ENCODE data around the gene CCDC190. TPM values are rescaled to one million over a fixed set of nuclear protein-coding genes. Genes with fewer than 3 reads are reported as not detected.

The CCDC190 gene
- polyA plus RNA-seq, 1 of the 3 experiments (the other 2 are of a cell fraction), result 0.21 TPM

DNA sequence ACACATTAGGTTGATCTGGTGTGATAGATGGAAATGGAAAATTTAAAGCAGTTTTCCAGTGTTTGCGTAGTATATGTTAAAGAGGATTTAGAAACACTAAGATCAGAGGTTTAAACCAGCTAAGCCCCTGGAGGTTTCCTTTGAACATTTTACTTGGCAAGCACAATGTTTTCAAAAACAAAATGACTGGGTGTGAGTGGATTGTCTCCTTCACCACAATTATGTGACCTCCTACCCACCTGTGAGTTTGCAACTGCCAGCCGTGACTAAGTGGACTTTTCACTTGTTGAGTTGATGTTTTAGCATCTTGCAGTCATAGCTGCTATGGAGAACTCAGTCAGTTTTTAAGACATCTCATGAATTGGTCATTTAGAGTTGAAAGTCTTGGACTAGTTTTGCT lies 4.7 kb downstream of the CCDC190 start:
- no peaks in the 10 kb centered on the region for H3K27me3 ChIP-seq (ENCODE audit: insufficient read depth)
- H3K79me2 ChIP-seq (ENCODE audit: insufficient read depth), result no peaks in the 10 kb centered on the region
- H4K20me1 ChIP-seq (ENCODE audit: insufficient read depth), result no peaks in the 10 kb centered on the region
- ChIA-PET POLR2A (no interaction called here), CTCF (interaction anchor here (1.4 to 4.7 kb wide), 3 partner anchors 8 to 459 kb away, joined by 3 to 39 read pairs (median 10); no protein-coding TSS in a partner anchor)
- H3K9me2 ChIP-seq, result no peaks in the 10 kb centered on the region
- peak overlapping the region; percentile 8 for H3K4me2 ChIP-seq
- H3K4me3 ChIP-seq (ENCODE audit: low read depth in 2 of 2, low read length in 1 of 2), result no peak overlapping the region
- H3K36me3 ChIP-seq (replicated peaks in 1 of 2; ENCODE audit: control insufficient read depth in 1 of 2, insufficient read depth in 2 of 2, low read length in 1 of 2), result no peaks in the 10 kb centered on the region
- H3K9me3 ChIP-seq, result no peaks in the 10 kb centered on the region
- H3K4me1 ChIP-seq (ENCODE audit: control insufficient read depth in 1 of 2, insufficient read depth in 2 of 2, low read depth in 1 of 2, low read length in 1 of 2), result peaks cover 8 to 46% of the 10 kb centered on the region in 2 experiments; a peak in 3 of 4 replicates
- peaks cover 28% of the 10 kb centered on the region for H3F3A ChIP-seq (replicated peaks; ENCODE audit: insufficient read depth)
- TF ChIP-seq, protein P1, sequence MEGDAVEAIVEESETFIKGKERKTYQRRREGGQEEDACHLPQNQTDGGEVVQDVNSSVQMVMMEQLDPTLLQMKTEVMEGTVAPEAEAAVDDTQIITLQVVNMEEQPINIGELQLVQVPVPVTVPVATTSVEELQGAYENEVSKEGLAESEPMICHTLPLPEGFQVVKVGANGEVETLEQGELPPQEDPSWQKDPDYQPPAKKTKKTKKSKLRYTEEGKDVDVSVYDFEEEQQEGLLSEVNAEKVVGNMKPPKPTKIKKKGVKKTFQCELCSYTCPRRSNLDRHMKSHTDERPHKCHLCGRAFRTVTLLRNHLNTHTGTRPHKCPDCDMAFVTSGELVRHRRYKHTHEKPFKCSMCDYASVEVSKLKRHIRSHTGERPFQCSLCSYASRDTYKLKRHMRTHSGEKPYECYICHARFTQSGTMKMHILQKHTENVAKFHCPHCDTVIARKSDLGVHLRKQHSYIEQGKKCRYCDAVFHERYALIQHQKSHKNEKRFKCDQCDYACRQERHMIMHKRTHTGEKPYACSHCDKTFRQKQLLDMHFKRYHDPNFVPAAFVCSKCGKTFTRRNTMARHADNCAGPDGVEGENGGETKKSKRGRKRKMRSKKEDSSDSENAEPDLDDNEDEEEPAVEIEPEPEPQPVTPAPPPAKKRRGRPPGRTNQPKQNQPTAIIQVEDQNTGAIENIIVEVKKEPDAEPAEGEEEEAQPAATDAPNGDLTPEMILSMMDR (IDR thresholded peaks at IDR 0.05), result no peak
- TF ChIP-seq RAD21 (IDR thresholded peaks at IDR 0.05; ENCODE audit: low read length) (no peak), RXRA (IDR thresholded peaks at IDR 0.05; ENCODE audit: borderline replicate concordance, low read depth) (peak; percentile 54; the same call in 1 of the 2 replicates), JUND (IDR thresholded peaks at IDR 0.05) (peak; percentile 58), TCF12 (IDR thresholded peaks at IDR 0.05) (peak; percentile 81), TEAD4 (IDR thresholded peaks at IDR 0.05; ENCODE audit: borderline replicate concordance, insufficient read depth) (0 out of 2 replicates have a peak, but pooled peaks have one; percentile 48), EP300 (IDR thresholded peaks at IDR 0.05; ENCODE audit: borderline replicate concordance in 1 of 2, low read depth in 1 of 2, low read length in 1 of 2) (peak in 1 of 2 experiments; percentile 74; a peak in 1 of 4 replicates), NFIC (IDR thresholded peaks at IDR 0.05; ENCODE audit: borderline replicate concordance) (peak; percentile 84), MEF2A (IDR thresholded peaks at IDR 0.05; ENCODE audit: borderline replicate concordance, low read depth) (no peak), FOSL2 (IDR thresholded peaks at IDR 0.05; ENCODE audit: borderline replicate concordance, low read depth) (peak; percentile 54; the same call in 1 of the 2 replicates)
- TF ChIP-seq, protein P2, sequence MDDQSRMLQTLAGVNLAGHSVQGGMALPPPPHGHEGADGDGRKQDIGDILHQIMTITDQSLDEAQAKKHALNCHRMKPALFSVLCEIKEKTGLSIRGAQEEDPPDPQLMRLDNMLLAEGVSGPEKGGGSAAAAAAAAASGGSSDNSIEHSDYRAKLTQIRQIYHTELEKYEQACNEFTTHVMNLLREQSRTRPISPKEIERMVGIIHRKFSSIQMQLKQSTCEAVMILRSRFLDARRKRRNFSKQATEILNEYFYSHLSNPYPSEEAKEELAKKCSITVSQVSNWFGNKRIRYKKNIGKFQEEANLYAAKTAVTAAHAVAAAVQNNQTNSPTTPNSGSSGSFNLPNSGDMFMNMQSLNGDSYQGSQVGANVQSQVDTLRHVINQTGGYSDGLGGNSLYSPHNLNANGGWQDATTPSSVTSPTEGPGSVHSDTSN (IDR thresholded peaks at IDR 0.05), result peak; percentile 60
- TF ChIP-seq, protein P3, sequence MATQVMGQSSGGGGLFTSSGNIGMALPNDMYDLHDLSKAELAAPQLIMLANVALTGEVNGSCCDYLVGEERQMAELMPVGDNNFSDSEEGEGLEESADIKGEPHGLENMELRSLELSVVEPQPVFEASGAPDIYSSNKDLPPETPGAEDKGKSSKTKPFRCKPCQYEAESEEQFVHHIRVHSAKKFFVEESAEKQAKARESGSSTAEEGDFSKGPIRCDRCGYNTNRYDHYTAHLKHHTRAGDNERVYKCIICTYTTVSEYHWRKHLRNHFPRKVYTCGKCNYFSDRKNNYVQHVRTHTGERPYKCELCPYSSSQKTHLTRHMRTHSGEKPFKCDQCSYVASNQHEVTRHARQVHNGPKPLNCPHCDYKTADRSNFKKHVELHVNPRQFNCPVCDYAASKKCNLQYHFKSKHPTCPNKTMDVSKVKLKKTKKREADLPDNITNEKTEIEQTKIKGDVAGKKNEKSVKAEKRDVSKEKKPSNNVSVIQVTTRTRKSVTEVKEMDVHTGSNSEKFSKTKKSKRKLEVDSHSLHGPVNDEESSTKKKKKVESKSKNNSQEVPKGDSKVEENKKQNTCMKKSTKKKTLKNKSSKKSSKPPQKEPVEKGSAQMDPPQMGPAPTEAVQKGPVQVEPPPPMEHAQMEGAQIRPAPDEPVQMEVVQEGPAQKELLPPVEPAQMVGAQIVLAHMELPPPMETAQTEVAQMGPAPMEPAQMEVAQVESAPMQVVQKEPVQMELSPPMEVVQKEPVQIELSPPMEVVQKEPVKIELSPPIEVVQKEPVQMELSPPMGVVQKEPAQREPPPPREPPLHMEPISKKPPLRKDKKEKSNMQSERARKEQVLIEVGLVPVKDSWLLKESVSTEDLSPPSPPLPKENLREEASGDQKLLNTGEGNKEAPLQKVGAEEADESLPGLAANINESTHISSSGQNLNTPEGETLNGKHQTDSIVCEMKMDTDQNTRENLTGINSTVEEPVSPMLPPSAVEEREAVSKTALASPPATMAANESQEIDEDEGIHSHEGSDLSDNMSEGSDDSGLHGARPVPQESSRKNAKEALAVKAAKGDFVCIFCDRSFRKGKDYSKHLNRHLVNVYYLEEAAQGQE (IDR thresholded peaks at IDR 0.05; ENCODE audit: low read depth, low read length), result 0 out of 2 replicates have a peak, but pooled peaks have one; percentile 15
- TF ChIP-seq, protein P4, sequence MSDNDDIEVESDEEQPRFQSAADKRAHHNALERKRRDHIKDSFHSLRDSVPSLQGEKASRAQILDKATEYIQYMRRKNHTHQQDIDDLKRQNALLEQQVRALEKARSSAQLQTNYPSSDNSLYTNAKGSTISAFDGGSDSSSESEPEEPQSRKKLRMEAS (IDR thresholded peaks at IDR 0.05; ENCODE audit: low read depth), result no peak
- H3K27ac ChIP-seq (ENCODE audit: low read depth in 2 of 2, low read length in 1 of 2), result peak overlapping the region in 1 of 2 experiments; percentile 92; a peak in 2 of 4 replicates
- peak overlapping the region; percentile 69 for H3K9ac ChIP-seq
- DNase-seq, result no peak
- no peak overlapping the region for H2AFZ ChIP-seq (ENCODE audit: low read depth)
- 60% methylated on average over 2 of the region's 2 CpGs for WGBS (ENCODE audit: low lambda C conversion rate)

Data from SK-N-SH (cell line).